Limb (tissue), 2 donors: ENCODE measurements around the gene C8A.

Experiments used
- DNase-seq, 2 donors: peaks; one replicate each; pipeline ENCODE4 v3.0.0-alpha.2; 2016; ENCODE audit errors: extremely low spot score in 2 of 2

Gene C8A

GRCh38 chr1:56925193-56925592 is 70.6 kb downstream of the C8A start:
- DNase-seq, result no peak

GRCh38 chr1:56927171-56927570 is 72.6 kb downstream of the C8A start:
- no peak for DNase-seq

- DNase-seq, result no peak
Observed at GRCh38 chr1:56927986-56928385, 73.4 kb downstream of the C8A start.

- DNase-seq, result no peak
Observed at GRCh38 chr1:56929492-56929891, 74.9 kb downstream of the C8A start.

GRCh38 chr1:56931211-56931610 is 76.6 kb downstream of the C8A start:
- DNase-seq, result no peak

GRCh38 chr1:56931686-56932085 is 77.1 kb downstream of the C8A start:
- DNase-seq, result no peak

- DNase-seq, result no peak
Observed at GRCh38 chr1:56933161-56933560, 78.6 kb downstream of the C8A start.

- DNase-seq, result no peak
Observed at GRCh38 chr1:56933606-56934005, 79.0 kb downstream of the C8A start.

GRCh38 chr1:56934430-56935060 is 79.9 kb downstream of the C8A start:
- DNase-seq, result no peak

- no peak for DNase-seq
Observed at GRCh38 chr1:56938646-56939045, 84.0 kb downstream of the C8A start.

GRCh38 chr1:56939209-56939608 is 84.6 kb downstream of the C8A start:
- DNase-seq, result no peak

- no peak for DNase-seq
Observed at GRCh38 chr1:56940039-56940438, 85.4 kb downstream of the C8A start.

GRCh38 chr1:56948403-56949023 is 93.9 kb downstream of the C8A start:
- DNase-seq, result no peak

GRCh38 chr1:56952501-56952900 is 97.9 kb downstream of the C8A start:
- no peak for DNase-seq

- no peak for DNase-seq
Observed at GRCh38 chr1:56953386-56953785, 98.8 kb downstream of the C8A start.

- DNase-seq, result no peak
Observed at GRCh38 chr1:56954664-56955063, 100.1 kb downstream of the C8A start.

- no peak for DNase-seq
Observed at GRCh38 chr1:56957931-56958330, 103.3 kb downstream of the C8A start.

GRCh38 chr1:56958526-56958925 is 103.9 kb downstream of the C8A start:
- no peak for DNase-seq

- no peak for DNase-seq
Observed at GRCh38 chr1:56961426-56961825, 106.8 kb downstream of the C8A start.

GRCh38 chr1:56963667-56964066 is 109.1 kb downstream of the C8A start:
- DNase-seq, result no peak

GRCh38 chr1:56964349-56965017 is 109.9 kb downstream of the C8A start:
- no peak for DNase-seq

- no peak for DNase-seq
Observed at GRCh38 chr1:56965191-56965590, 110.6 kb downstream of the C8A start.
